ENCODE results near the gene ZSWIM6.

GRCh38 chr5:61332358-61332749, 296 bp downstream of the ZSWIM6 start:
- TF ChIP-seq POLR2AphosphoS5 (IDR thresholded peaks at IDR 0.05; ENCODE audit: borderline replicate concordance, low read depth, low read length) (no peak), EZH2 (IDR thresholded peaks at IDR 0.05) (no peak), FOXP2 (optimal IDR thresholded peaks at IDR 0.05; ENCODE audit: control extremely low read depth, extremely low read length, insufficient read depth) (no peak)

Measured in SK-N-MC (cell line).